Uterus (tissue), 2 donors: ENCODE results near the gene TMEM209.

Experiments used
- CTCF ChIP-seq, 4 experiments: fragments of 200-600 bp in 2 of 4; fragments of 450-650 bp in 2 of 4; sonication (generic) in 2 of 4; IDR thresholded peaks; one replicate each; pipeline ENCODE4 v1.5.1; 2016 to 2019; ENCODE audit warnings: antibody characterized with exemption in 4 of 4, mild to moderate bottlenecking in 2 of 4, moderate library complexity in 1 of 4
- POLR2A ChIP-seq, 2 donors: fragments of 450-650 bp; IDR thresholded peaks; one replicate each; pipeline ENCODE4 v1.6.1; 2016; ENCODE audit warnings: antibody characterized with exemption in 2 of 2, mild to moderate bottlenecking in 1 of 2, moderate library complexity in 1 of 2

DNA sequence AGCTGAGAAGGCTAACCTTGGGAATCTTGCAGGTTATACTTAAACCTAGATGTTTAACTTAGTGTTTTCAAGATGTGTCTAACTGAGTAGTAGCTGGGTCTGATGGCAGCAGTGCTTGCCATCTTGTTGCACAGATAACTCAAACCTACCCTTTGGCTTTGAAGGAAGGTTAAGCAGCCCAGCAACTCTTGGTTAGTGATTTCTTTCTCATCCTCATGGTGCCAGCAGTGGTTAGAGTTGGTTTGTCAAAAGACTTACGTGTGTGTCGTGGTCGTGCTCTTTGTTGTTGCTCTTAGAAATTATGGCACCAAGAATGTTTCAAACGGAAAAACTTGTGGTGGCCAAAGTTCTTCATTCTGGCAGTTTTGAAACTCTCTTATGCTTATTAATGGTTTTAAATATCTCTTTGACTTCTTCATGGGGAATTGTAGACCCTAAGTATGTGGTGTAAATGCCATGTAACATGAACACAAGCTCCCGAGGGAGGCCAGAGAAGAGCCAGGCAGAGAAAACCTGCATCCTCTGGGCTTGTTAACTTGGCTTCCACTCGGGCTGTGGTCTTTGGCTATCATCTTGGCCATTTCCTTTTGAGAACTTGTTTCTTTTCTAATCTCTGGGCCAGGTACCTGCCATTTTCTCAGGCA lies 73.9 kb downstream of the TMEM209 start:
- no peak for TF ChIP-seq CTCF (IDR thresholded peaks at IDR 0.05)
- no peak for TF ChIP-seq POLR2A (IDR thresholded peaks at IDR 0.05)
